ENCODE results near the gene SLC7A4. TPM values are rescaled to one million over a fixed set of nuclear protein-coding genes. Genes with fewer than 3 reads are reported as not detected.
A peak's percentile ranks its signal among the peaks of the same experiment; 100 is the strongest.

SLC7A4 gene
- total and polyA plus RNA-seq, 2 donors, result 0.42 to 1.2 TPM

DNA sequence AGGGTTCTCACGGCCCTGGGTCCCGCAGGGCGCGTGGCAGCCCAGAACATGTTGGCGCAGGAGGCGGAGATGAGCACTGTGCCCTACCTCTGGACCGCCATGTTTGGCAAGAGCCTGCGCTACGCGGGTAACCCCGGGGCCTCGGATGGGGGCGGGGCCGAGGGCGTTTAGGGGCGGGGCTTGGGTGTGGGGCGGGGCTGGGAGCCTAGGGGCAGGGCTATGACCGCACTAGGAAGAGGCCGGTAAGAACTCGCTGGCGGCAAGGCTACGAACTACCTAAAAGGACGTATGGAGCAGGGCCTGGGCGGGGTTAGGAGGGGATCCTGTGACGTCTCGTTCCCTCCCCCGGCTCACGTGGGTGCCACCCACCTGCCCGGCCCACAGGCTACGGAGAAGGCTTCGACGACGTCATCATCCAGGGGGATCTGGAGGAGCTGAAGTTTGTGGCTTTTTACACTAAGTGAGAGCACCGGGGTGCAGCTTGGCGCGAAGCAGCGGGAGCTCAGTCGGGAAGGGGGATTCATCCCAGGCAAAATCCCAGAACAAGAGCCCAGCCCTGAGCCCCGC is 53.0 kb downstream of the SLC7A4 start:
- Histone ChIP-seq H3K4me3 (ENCODE audit: low read depth, low read length) (no peak overlapping the region), H3K36me3 (ENCODE audit: insufficient read depth) (no peaks in the 10 kb centered on the region), H3K27ac (ENCODE audit: low read depth) (no peak overlapping the region), H3K4me1 (ENCODE audit: insufficient read depth) (no peaks in the 10 kb centered on the region)
- peak; percentile 46 for DNase-seq (ENCODE audit: extremely low spot score)
- 10% methylated on average over 39 of the region's 39 CpGs for WGBS

Small RNA genes lying within 50 kb of the gene (small RNA-seq; reads per million reads assigned to genes)
- gene MIR649, result not detected

Other genes starting within 250 kb of the SLC7A4 start
- 37.1 TPM for gene PI4KA, start 173.8 kb downstream of the SLC7A4 start, total RNA-seq
- 50.9 TPM for gene PI4KA, start 173.8 kb downstream of the SLC7A4 start, polyA plus RNA-seq
- 7.9 TPM for gene SNAP29, start 173.6 kb downstream of the SLC7A4 start, total RNA-seq
- 22.0 TPM for gene SNAP29, start 173.6 kb downstream of the SLC7A4 start, polyA plus RNA-seq
- 41.8 TPM for gene CRKL, start 115.2 kb downstream of the SLC7A4 start, total RNA-seq
- gene CRKL, start 115.2 kb downstream of the SLC7A4 start, polyA plus RNA-seq, result 34.8 TPM
- 0.53 TPM for gene AIFM3, start 65.3 kb downstream of the SLC7A4 start, total RNA-seq
- gene AIFM3, start 65.3 kb downstream of the SLC7A4 start, polyA plus RNA-seq, result 2.8 TPM
- gene LZTR1, start 50.3 kb downstream of the SLC7A4 start, total RNA-seq, result 42.8 TPM
- 48.1 TPM for gene LZTR1, start 50.3 kb downstream of the SLC7A4 start, polyA plus RNA-seq
- 17.3 TPM for gene THAP7, start 30.4 kb downstream of the SLC7A4 start, total RNA-seq
- gene THAP7, start 30.4 kb downstream of the SLC7A4 start, polyA plus RNA-seq, result 55.0 TPM
- 0.74 TPM for gene P2RX6, start 17.4 kb downstream of the SLC7A4 start, total RNA-seq
- gene P2RX6, start 17.4 kb downstream of the SLC7A4 start, polyA plus RNA-seq, result 0.96 TPM
- gene LRRC74B, start 13.4 kb upstream of the SLC7A4 start, total RNA-seq, result not detected
- not detected for gene LRRC74B, start 13.4 kb upstream of the SLC7A4 start, polyA plus RNA-seq